Hematopoietic multipotent progenitor cell treated with erythropoietin and hydrocortisone succinate and interleukin-3 and kit ligand, for 8 days (in vitro differentiated cells): ENCODE measurements around the gene DPPA2.
"Not testable (repeated sequence)": the region's sequence is repeated elsewhere in the genome, so short reads cannot be mapped to it uniquely, and the experiment has no call there.

ENCODE experiments used
- DNase-seq: peaks from one replicate; pipeline ENCODE4 v3.0.0-alpha.2; 2015

Gene DPPA2

DNA sequence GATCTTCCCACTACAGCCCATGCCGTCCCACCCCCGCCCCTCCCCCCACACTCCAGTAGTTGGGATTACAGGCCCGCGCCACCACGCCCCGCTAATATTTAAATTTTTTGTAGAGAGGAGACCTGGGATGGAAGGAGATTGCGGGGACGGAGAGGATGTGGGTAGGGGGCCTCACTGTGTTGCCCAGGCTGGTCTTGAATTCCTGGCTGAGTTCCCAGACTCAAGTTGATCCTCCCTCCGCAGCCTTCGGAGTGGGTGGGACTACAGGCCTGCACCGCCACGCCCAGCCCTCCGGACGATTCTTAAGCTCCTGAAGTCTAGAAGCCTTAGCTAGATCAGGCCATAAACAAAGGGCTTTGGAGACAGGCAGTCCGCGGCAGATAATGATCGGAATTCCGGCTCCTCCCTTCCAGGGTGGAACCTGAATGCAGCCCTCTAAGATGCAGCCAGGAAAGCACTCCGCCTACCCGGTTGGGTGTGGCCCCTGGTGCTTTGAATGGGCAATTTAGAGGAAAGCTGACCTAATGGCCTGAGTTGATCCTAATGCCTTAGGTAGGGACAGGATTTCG lies at the start of gene DPPA2:
TSS of gene DPPA2 (minus strand) at position 356 of the 569 bp plus-strand sequence. CDS start 1,975 bp downstream, outside the sequence.
- DNase-seq, result no peak

DNA sequence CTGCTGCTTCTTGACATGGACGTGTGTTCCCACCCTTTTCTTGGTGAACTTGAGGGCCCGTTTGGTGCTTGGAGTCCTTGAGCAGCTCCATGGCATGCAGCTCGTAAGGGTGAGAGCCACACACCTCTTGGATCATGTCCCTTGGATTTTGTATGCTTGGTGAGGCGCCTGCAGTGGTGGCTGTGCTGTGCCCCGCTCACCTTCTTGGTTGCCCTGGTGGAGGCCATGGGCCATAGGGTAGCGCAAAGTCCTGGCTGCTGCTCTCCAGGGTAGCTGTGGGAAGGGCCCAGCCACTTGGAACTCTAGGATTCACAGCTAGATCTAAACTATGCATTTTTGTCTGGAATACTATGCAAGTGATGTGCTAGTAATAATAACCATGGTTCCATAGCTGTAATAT lies 47.8 kb upstream of the DPPA2 start:
- DNase-seq, result no peak

DNA sequence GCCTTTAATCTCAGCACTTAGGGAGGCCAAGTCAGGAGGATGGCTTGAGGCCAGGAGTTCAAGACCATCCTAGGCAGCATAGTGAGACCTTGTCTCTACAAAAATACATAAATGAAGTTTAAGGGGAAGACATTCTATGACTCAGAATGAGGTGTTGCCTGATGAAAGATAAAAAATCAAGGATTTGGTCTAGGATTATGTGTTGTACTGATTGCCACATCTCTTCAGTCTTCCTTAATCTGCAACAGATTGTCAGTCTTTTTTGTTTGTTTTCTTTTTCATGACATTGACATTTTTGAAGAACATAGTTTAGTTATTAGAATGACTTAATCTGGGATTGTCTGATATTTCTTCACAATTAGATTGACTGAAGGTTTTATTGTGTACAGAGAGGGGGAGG lies 47.3 kb upstream of the DPPA2 start:
- DNase-seq, result no peak

GRCh38 chr3:109362823-109363222 lies 46.5 kb upstream of the DPPA2 start:
- no peak for DNase-seq

GRCh38 chr3:109358809-109359208 lies 42.5 kb upstream of the DPPA2 start:
- not testable (repeated sequence) for DNase-seq

DNA sequence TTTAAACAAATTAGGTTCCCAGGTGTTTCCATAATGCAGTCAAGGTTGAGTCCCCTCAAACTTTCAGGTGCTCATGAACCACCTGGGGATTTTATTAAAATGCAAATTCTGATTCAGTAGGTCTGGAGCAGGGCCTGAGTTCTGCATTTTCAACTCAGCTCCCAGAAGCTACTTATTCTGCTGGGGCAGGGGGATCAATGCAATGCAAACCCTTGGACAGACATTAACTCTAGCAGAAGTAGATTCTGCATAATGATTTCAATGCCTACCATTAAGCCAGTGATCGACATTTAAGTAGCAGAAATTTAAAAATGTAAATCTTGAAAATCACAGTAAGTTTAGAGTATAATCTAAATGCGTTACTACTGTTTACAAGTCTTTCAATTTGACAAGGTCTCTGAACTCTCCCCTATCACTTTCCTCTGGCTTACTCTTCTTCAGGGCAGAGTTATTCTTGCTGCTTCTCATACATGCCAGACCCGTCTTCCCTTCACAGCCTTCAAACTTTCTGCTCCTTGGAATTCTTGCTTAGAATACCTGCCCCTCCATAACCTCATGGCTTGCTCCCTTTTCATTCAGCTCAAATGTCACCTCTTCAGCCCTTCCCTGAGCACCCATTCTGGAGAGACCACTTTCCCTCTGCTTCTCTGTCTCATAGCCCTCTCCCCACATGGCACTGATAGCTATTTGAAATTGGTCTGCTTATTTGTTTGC lies 40.3 kb upstream of the DPPA2 start:
- no peak for DNase-seq

- DNase-seq, result no peak
Observed at GRCh38 chr3:109355625-109356441, 39.5 kb upstream of the DPPA2 start.

DNA sequence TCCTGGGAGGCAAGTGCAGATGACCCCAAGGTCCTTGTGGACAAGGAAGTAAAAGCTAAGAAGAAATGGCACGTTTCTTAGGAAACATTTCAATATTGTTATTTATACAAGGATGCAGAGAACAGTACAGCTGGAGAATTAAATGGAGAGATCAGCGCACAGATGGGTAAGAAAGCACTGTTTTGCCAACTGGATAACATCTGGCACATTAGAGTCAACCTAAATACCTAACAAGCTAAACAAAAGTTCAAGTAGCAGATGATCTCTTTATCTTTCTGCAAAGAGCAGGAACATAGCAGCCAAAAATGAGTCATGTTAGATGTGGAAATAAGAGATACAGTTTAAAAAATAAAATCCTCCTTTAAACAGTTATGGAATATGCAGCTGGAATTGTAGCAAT lies 36.7 kb upstream of the DPPA2 start:
- no peak for DNase-seq

- DNase-seq, result no peak
Observed at GRCh38 chr3:109351231-109351630, 34.9 kb upstream of the DPPA2 start.

DNA sequence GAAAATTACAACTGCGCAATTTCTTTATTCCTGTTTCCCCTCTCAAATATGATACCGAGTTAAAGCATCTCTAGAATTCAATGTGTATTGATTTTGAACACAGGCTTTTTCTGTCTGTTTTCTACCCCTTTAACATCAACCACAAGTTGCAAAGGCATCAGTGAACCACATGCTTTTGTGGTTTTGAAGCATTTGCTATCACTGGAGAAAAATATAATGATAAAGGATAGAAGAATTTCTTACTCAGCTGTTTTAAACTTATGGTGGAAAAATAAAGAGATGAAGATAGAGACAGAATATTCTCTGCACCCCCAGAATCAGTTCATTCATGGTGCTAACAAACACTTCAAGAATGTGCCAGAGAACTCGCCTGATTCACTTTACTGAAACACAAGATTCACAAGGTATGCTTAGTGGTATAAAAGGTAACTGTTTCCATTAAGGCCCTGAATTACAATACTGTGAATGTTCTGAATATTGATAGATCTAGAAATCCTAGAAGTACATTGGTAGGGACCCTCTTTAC lies 30.5 kb upstream of the DPPA2 start:
- DNase-seq, result no peak

- DNase-seq, result no peak
Observed at GRCh38 chr3:109346099-109346498, 29.8 kb upstream of the DPPA2 start.

- no peak for DNase-seq
Observed at GRCh38 chr3:109339714-109340648, 23.7 kb upstream of the DPPA2 start.

GRCh38 chr3:109339197-109339596 lies 22.9 kb upstream of the DPPA2 start:
- DNase-seq, result no peak

DNA sequence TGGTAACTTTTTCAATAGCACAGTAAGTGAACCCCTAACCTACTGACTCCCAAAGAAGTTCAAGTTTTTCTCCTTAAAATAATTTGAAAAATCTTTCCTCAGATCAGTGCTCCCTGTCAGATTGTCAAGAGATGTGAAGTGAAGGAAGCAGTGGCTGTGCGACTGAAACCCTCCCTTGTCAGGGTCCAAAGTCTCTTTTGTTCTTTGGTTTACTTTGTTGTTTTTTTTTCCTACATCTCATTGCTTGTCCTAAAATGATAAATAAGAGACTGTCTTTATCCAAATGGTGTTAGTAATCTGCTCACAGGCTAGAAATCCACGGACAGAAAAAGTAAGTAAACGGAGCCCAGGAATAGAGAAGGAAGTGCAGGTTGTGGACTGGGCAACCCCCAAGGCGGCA lies 22.0 kb upstream of the DPPA2 start:
- DNase-seq, result no peak

DNA sequence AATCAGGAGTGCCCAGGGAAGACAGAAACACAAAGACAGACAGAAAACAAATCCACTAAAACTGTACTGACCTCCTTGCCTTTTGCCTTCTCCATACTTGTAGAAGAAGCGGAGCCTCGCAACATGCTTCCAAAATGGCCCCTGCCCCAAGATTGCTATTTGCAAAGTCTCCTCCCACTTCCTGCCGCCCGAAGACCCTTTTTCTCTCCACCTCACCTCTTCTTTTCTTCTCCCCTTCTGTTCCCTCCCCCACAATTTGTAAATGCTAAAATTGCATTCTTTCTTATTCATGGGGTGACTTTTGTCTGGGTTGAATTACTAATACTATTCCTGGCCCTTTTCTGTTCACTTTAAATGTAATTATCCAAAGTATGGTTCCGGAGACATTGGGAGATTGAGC lies 21.1 kb upstream of the DPPA2 start, which contains the start of gene DPPA4:
TSS of gene DPPA4 (minus strand) at position 154 of the 400 bp plus-strand sequence. CDS start at position 125, 29 bp downstream.
- peak; percentile 50 for DNase-seq

DNA sequence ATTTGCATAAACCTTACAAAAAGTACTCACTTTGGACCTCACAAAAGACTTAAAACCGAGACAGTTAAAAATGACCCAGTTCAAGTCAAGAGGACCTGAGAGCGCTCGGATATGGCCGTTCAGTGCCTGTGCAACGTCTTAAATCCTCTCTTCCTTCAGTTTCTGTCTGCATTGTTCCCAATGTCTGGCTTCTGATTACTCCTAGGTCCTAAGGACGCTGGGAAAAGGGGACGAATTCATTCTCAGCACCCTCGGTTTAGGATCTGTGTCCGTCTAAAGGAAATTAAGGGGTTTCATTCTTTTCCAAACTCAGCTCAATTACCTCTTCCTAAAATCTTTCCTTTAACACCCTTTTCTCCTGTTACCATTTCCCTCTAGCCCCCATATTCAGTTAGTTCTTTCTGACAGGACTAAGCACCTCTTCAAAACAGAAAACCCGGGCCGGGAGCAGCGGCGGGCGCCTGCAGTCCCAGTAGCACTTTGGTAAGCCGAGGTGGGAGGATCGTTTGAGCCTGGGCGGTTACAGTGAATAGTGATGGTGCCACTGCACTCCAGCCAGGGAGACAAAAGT lies 20.1 kb upstream of the DPPA2 start:
- peak; percentile 57 for DNase-seq

DNA sequence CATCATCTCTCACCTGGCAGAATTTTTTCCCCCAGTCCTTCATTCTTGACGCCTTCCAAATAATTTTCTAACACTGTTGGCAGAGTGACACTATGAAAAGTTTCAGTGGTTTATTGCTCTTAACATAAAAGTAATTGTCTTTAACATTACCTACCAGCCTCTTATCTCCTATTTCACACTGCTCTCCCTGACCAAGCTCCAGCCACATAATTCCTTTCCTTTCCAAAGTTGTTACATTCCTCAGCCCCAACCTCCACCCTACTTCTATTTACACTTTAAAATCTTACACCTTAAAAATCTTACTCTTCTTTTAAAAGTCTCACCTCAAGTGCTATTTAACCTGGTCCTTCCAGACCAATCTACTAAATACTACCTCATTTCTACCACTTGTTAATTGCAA lies 18.3 kb upstream of the DPPA2 start:
- DNase-seq, result no peak

DNA sequence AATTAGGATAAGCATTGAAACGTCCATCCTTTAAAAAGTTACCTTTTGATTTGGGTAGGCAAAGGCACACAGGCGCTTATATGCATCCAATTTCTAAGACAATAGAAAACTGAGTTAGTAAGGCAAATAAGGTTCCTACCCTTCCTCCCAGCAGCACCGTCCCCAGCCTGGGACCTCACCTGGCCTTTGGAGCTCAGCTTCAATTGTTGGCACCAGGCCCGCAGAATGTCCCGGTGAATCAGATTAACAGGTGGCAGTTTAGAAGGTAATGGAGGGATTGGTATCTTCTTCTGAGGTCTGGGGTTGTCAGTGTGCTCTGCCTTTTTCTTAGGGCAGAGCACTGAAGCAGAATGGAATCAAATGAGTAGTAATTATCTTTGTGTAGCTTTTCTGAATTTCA lies 15.4 kb upstream of the DPPA2 start:
- DNase-seq, result no peak

DNA sequence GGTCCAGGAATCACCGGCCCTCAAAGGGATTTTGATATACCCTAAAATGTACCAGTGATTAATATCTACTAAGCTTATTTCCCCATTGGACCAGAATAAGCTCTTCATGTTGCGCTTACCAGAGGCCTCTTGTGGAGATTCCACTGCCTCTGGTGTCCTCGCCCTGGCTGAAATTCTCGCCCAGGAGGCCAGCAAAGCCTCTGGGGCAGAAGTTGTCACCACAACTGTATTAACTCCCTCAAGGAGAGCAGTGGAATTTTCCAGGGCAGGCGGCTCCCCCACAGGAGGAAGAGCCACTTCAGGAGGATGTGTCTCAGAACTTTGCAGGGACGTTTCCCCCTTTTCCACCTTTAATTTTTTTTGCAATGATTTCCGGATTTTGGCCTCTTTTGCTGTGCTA lies 14.1 kb upstream of the DPPA2 start:
- no peak for DNase-seq

GRCh38 chr3:109328202-109328601 lies 11.9 kb upstream of the DPPA2 start:
- DNase-seq, result no peak

DNA sequence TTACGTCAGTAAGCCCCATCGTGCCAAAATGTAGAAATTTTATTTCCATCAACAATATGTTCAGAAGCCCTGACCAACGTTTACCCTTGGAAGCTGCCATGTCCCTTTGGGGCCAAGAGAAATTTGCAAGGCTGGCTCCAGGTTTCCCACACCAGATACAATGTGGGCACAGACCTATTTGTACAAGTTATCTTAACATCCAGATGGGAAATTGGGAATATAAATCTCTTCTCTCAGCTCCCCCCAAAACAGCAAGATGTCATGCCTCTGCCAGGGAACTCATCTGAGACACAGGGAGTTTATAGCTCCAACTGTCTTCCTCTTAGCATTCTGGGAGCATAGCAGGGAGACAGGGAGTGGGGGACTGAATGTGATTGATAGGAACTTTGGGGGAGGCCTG lies 9.3 kb upstream of the DPPA2 start:
- no peak for DNase-seq

- no peak for DNase-seq
Observed at GRCh38 chr3:109325109-109325508, 8.8 kb upstream of the DPPA2 start.
